ENCODE data around the gene DRD3.

DRD3 gene

GRCh38 chr3:114144909-114145688, 33.8 kb downstream of the DRD3 start:
- Histone ChIP-seq H3K36me3 (no peaks in the 10 kb centered on the region), H3K27me3 (ENCODE audit: insufficient read depth, low read depth, severe bottlenecking) (no peaks in the 10 kb centered on the region), H3K27ac (peak overlapping the region; percentile 18), H3K9me3 (ENCODE audit: severe bottlenecking) (no peaks in the 10 kb centered on the region), H3K4me3 (ENCODE audit: low read depth, low read length) (no peak overlapping the region)
- TF ChIP-seq CTCF (IDR thresholded peaks at IDR 0.05; ENCODE audit: low read depth, low read length), result no peak
- peak; percentile 35 for DNase-seq

- TF ChIP-seq CTCF (IDR thresholded peaks at IDR 0.05; ENCODE audit: low read depth, low read length), result no peak
- DNase-seq, result no peak
- H3K27me3 ChIP-seq (ENCODE audit: insufficient read depth, low read depth, severe bottlenecking), result no peaks in the 10 kb centered on the region
- no peaks in the 10 kb centered on the region for H3K9me3 ChIP-seq (ENCODE audit: severe bottlenecking)
- peak overlapping the region; percentile 3 for H3K27ac ChIP-seq
- no peak overlapping the region for H3K4me3 ChIP-seq (ENCODE audit: low read depth, low read length)
- no peaks in the 10 kb centered on the region for H3K36me3 ChIP-seq
These were observed 35.0 kb downstream of the DRD3 start for GRCh38 chr3:114143817-114144216.

GRCh38 chr3:114139836-114140235, 39.0 kb downstream of the DRD3 start:
- no peaks in the 10 kb centered on the region for H3K36me3 ChIP-seq
- TF ChIP-seq CTCF (IDR thresholded peaks at IDR 0.05; ENCODE audit: low read depth, low read length), result no peak
- DNase-seq, result no peak
- H3K9me3 ChIP-seq (ENCODE audit: severe bottlenecking), result no peaks in the 10 kb centered on the region
- no peak overlapping the region for H3K4me3 ChIP-seq (ENCODE audit: low read depth, low read length)
- H3K27ac ChIP-seq, result no peak overlapping the region
- H3K27me3 ChIP-seq (ENCODE audit: insufficient read depth, low read depth, severe bottlenecking), result no peaks in the 10 kb centered on the region

- Histone ChIP-seq H3K36me3 (no peaks in the 10 kb centered on the region), H3K27me3 (ENCODE audit: insufficient read depth, low read depth, severe bottlenecking) (no peaks in the 10 kb centered on the region), H3K27ac (no peak overlapping the region), H3K4me3 (ENCODE audit: low read depth, low read length) (no peak overlapping the region), H3K9me3 (ENCODE audit: severe bottlenecking) (no peaks in the 10 kb centered on the region)
- no peak for TF ChIP-seq CTCF (IDR thresholded peaks at IDR 0.05; ENCODE audit: low read depth, low read length)
- DNase-seq, result no peak
These were observed 44.9 kb downstream of the DRD3 start for GRCh38 chr3:114133947-114134346.

- no peaks in the 10 kb centered on the region for H3K9me3 ChIP-seq (ENCODE audit: severe bottlenecking)
- no peak overlapping the region for H3K4me3 ChIP-seq (ENCODE audit: low read depth, low read length)
- DNase-seq, result no peak
- H3K27me3 ChIP-seq (ENCODE audit: insufficient read depth, low read depth, severe bottlenecking), result no peaks in the 10 kb centered on the region
- H3K36me3 ChIP-seq, result no peaks in the 10 kb centered on the region
- no peak for TF ChIP-seq CTCF (IDR thresholded peaks at IDR 0.05; ENCODE audit: low read depth, low read length)
- H3K27ac ChIP-seq, result no peak overlapping the region
These were observed 46.4 kb downstream of the DRD3 start for GRCh38 chr3:114132500-114132899.

GRCh38 chr3:114128826-114129225, 50.0 kb downstream of the DRD3 start:
- no peak overlapping the region for H3K4me3 ChIP-seq (ENCODE audit: low read depth, low read length)
- no peaks in the 10 kb centered on the region for H3K36me3 ChIP-seq
- TF ChIP-seq CTCF (IDR thresholded peaks at IDR 0.05; ENCODE audit: low read depth, low read length), result no peak
- H3K27ac ChIP-seq, result no peak overlapping the region
- no peak for DNase-seq
- H3K27me3 ChIP-seq (ENCODE audit: insufficient read depth, low read depth, severe bottlenecking), result no peaks in the 10 kb centered on the region
- H3K9me3 ChIP-seq (ENCODE audit: severe bottlenecking), result no peaks in the 10 kb centered on the region
